IMR-90 (cell line): ENCODE data around the gene FOXK2. TPM values are rescaled to one million over a fixed set of nuclear protein-coding genes. Genes with fewer than 3 reads are reported as not detected.

Source experiments
- ATAC-seq: fragments of 200-7000 bp; cut with Tn5 transposase; 2 replicates; pipeline ENCODE4 v1.9.1; 2020; ENCODE audit warnings: low read depth, mild to moderate bottlenecking, moderate library complexity
- BruUV-seq: library from RNA; stranded (reverse); fragments of 400-500 nt; replicated peaks from 2 replicates; lab custom pipeline; 2021; lab: Mats Ljungman, UMichigan
- CTCF ChIA-PET: fragments of 300-600 bp; formaldehyde crosslinking; extraction: SDS; loops from one replicate; lab custom pipeline; 2021; ENCODE audit warnings: antibody characterized with exemption; lab: Yijun Ruan, JAX
- POLR2A ChIA-PET: fragments of 300-600 bp; sonication (Branson Sonifier 250); formaldehyde crosslinking; loops from one replicate; lab custom pipeline; 2022; ENCODE audit warnings: antibody characterized with exemption; ENCODE audit not compliant: unreplicated experiment; lab: Charles Lee
- DNase-seq: peaks from one replicate; pipeline ENCODE4 v3.0.0; 2013
- H2AFZ ChIP-seq: replicated peaks from 2 replicates; pipeline ENCODE3; 2013; ENCODE audit warnings: low read length, mild to moderate bottlenecking; ENCODE audit not compliant: poor library complexity
- H2AK5ac ChIP-seq: 2 replicates; pipeline ENCODE4 v1.6.1; 2013; ENCODE audit warnings: low read depth, low read length, inconsistent platforms
- H2AK9ac ChIP-seq: replicated peaks from 2 replicates; pipeline ENCODE3; 2013; ENCODE audit warnings: mild to moderate bottlenecking, low read depth, low read length, moderate library complexity; ENCODE audit not compliant: poor library complexity
- H2BK120ac ChIP-seq: 2 replicates; pipeline ENCODE4 v1.6.1; 2013; ENCODE audit warnings: low read depth, low read length, inconsistent platforms
- H2BK15ac ChIP-seq: 3 replicates; pipeline ENCODE4 v1.6.1; 2013; ENCODE audit warnings: low read depth, low read length, inconsistent platforms
- H2BK20ac ChIP-seq: 2 replicates; pipeline ENCODE4 v1.6.1; 2013; ENCODE audit warnings: low read depth, mild to moderate bottlenecking, inconsistent platforms, low read length, moderate library complexity
- H2BK5ac ChIP-seq: 2 replicates; pipeline ENCODE4 v1.6.1; 2013; ENCODE audit warnings: mild to moderate bottlenecking, low read depth, low read length, inconsistent platforms; ENCODE audit not compliant: poor library complexity, severe bottlenecking
- H3K14ac ChIP-seq: replicated peaks from 2 replicates; pipeline ENCODE4 v1.6.1; 2013; ENCODE audit warnings: low read depth, low read length, inconsistent platforms
- H3K18ac ChIP-seq: 2 replicates; pipeline ENCODE4 v1.6.1; 2013; ENCODE audit warnings: low read depth, low read length, control low read depth
- H3K23ac ChIP-seq: 2 replicates; pipeline ENCODE4 v1.6.1; 2013; ENCODE audit warnings: low read depth, low read length, inconsistent platforms
- H3K27ac ChIP-seq: 2 replicates; pipeline ENCODE4 v1.5.1; 2013; ENCODE audit warnings: mild to moderate bottlenecking, control low read depth, low read length; ENCODE audit not compliant: insufficient read depth
- H3K27me3 ChIP-seq: 2 replicates; pipeline ENCODE4 v1.6.1; 2013; ENCODE audit warnings: low read length; ENCODE audit not compliant: control insufficient read depth, insufficient read depth
- H3K36me3 ChIP-seq: 2 replicates; pipeline ENCODE4 v1.6.1; 2013; ENCODE audit warnings: low read length, mixed read lengths; ENCODE audit not compliant: control insufficient read depth, insufficient read depth
- H3K4ac ChIP-seq: 2 replicates; pipeline ENCODE4 v1.6.1; 2013; ENCODE audit warnings: low read depth, low read length, inconsistent platforms
- H3K4me1 ChIP-seq: 2 replicates; pipeline ENCODE4 v1.6.1; 2013; ENCODE audit warnings: low read length, mixed read lengths; ENCODE audit not compliant: control insufficient read depth, insufficient read depth
- H3K4me2 ChIP-seq: 2 replicates; pipeline ENCODE4 v1.6.1; 2013; ENCODE audit warnings: low read depth, mild to moderate bottlenecking, control low read depth, low read length, moderate library complexity
- H3K4me3 ChIP-seq: 2 replicates; pipeline ENCODE4 v1.5.1; 2013; ENCODE audit warnings: low read depth, mild to moderate bottlenecking, control low read depth, low read length, moderate library complexity; ENCODE audit not compliant: insufficient read depth
- H3K56ac ChIP-seq: 2 replicates; pipeline ENCODE4 v1.6.1; 2013; ENCODE audit warnings: low read length, inconsistent platforms; ENCODE audit not compliant: insufficient read depth; ENCODE audit errors: extremely low read depth
- H3K79me1 ChIP-seq, 2 experiments: 2 replicates each; pipeline ENCODE4 v1.6.1; 2013; ENCODE audit warnings: low read length in 2 of 2, inconsistent platforms in 1 of 2, low read depth in 1 of 2
- H3K9ac ChIP-seq: 2 replicates; pipeline ENCODE4 v1.6.1; 2013; ENCODE audit warnings: low read depth, low read length, control low read depth
- H3K9me1 ChIP-seq: 2 replicates; pipeline ENCODE4 v1.6.1; 2013; ENCODE audit warnings: low read length, inconsistent platforms; ENCODE audit not compliant: insufficient read depth
- H3K9me3 ChIP-seq: 2 replicates; pipeline ENCODE4 v1.6.1; 2013; ENCODE audit warnings: low read length; ENCODE audit not compliant: control insufficient read depth, insufficient read depth
- H4K20me1 ChIP-seq: 2 replicates; pipeline ENCODE4 v1.6.1; 2013; ENCODE audit warnings: low read length, inconsistent platforms; ENCODE audit not compliant: insufficient read depth
- H4K5ac ChIP-seq: 2 replicates; pipeline ENCODE4 v1.6.1; 2013; ENCODE audit warnings: mild to moderate bottlenecking, low read depth, low read length, control low read depth
- H4K8ac ChIP-seq, 2 experiments: 2 replicates each; pipeline ENCODE4 v1.6.1; 2013; ENCODE audit warnings: low read depth in 2 of 2, low read length in 2 of 2, control low read depth in 1 of 2, inconsistent platforms in 1 of 2
- H4K91ac ChIP-seq: 2 replicates; pipeline ENCODE4 v1.6.1; 2013; ENCODE audit warnings: low read depth, low read length, inconsistent platforms; ENCODE audit not compliant: insufficient read depth
- BHLHE40 ChIP-seq: fragments of 150-350 bp; IDR thresholded peaks from 2 replicates; pipeline ENCODE4 v1.6.1; 2016; ENCODE audit warnings: mild to moderate bottlenecking, low read depth, low read length
- CEBPB ChIP-seq: IDR thresholded peaks from 2 replicates; pipeline ENCODE4 v1.6.1; 2012; ENCODE audit warnings: low read depth, low read length, improper control_type of control experiment
- CHD1 ChIP-seq: IDR thresholded peaks from 2 replicates; pipeline ENCODE4 v1.6.1; 2012; ENCODE audit warnings: low read depth, low read length, improper control_type of control experiment
- CTCF ChIP-seq: conservative IDR thresholded peaks from 2 replicates; pipeline ENCODE4 v1.5.1; 2012; ENCODE audit warnings: mild to moderate bottlenecking, low read depth, low read length, improper control_type of control experiment
- ELK1 ChIP-seq: fragments of 150-350 bp; IDR thresholded peaks from 2 replicates; pipeline ENCODE4 v1.6.1; 2016; ENCODE audit warnings: low read depth, mild to moderate bottlenecking, low read length, moderate library complexity, borderline replicate concordance
- FOS ChIP-seq: fragments of 150-350 bp; IDR thresholded peaks from 2 replicates; pipeline ENCODE4 v1.6.1; 2016; ENCODE audit warnings: low read depth, low read length
- MAFK ChIP-seq: IDR thresholded peaks from 2 replicates; pipeline ENCODE4 v1.6.1; 2012; ENCODE audit warnings: low read depth, low read length, improper control_type of control experiment
- MAZ ChIP-seq: IDR thresholded peaks from 2 replicates; pipeline ENCODE4 v1.6.1; 2012; ENCODE audit warnings: low read depth, mild to moderate bottlenecking, low read length, improper control_type of control experiment, moderate library complexity, borderline replicate concordance
- MXI1 ChIP-seq: IDR thresholded peaks from 2 replicates; pipeline ENCODE4 v1.6.1; 2012; ENCODE audit warnings: low read depth, mild to moderate bottlenecking, low read length, moderate library complexity, borderline replicate concordance
- NFE2L2 ChIP-seq: fragments of 150-350 bp; IDR thresholded peaks from 2 replicates; pipeline ENCODE4 v1.6.1; 2016; ENCODE audit warnings: low read depth, mild to moderate bottlenecking, low read length
- POLR2A ChIP-seq: IDR thresholded peaks from 2 replicates; pipeline ENCODE4 v1.6.1; 2012; ENCODE audit warnings: mild to moderate bottlenecking, low read depth, low read length
- RAD21 ChIP-seq: IDR thresholded peaks from 2 replicates; pipeline ENCODE4 v1.6.1; 2012; ENCODE audit warnings: low read length, improper control_type of control experiment
- RCOR1 ChIP-seq: IDR thresholded peaks from 2 replicates; pipeline ENCODE4 v1.6.1; 2012; ENCODE audit warnings: mild to moderate bottlenecking, low read length, improper control_type of control experiment; ENCODE audit not compliant: insufficient replicate concordance
- RFX5 ChIP-seq: IDR thresholded peaks from 2 replicates; pipeline ENCODE4 v1.8.0; 2012; ENCODE audit warnings: low read depth, mild to moderate bottlenecking, low read length, moderate library complexity
- SMC3 ChIP-seq: fragments of 150-350 bp; IDR thresholded peaks from 2 replicates; pipeline ENCODE4 v1.6.1; 2016; ENCODE audit warnings: low read depth, mild to moderate bottlenecking, antibody characterized with exemption, low read length, moderate library complexity
- USF2 ChIP-seq: fragments of 150-350 bp; IDR thresholded peaks from 2 replicates; pipeline ENCODE4 v1.6.1; 2017; ENCODE audit warnings: mild to moderate bottlenecking, antibody characterized with exemption, low read length, low read depth
- WGBS, 2 experiments: methylation state at CpG; one replicate each; pipeline versions ENCODE4 v1.1.5 to v1.1.7; 2013; ENCODE audit warnings: missing lambda C conversion rate in 2 of 2; ENCODE audit not compliant: insufficient read length in 1 of 2; ENCODE audit errors: extremely low coverage in 2 of 2; 5-methylcytosine and 5-hydroxymethylcytosine counted together
- dilution Hi-C: fragments of 300-500 bp; cut with HindIII; formaldehyde crosslinking; loops from one replicate; pipeline ENCODE4 v1.14.3; 2018; ENCODE audit warnings: low sequenced_read_pairs; ENCODE audit not compliant: unreplicated experiment
- in situ Hi-C: fragments of 300-500 bp; cut with MboI; formaldehyde crosslinking; loops from 3 replicates; pipeline ENCODE4 v1.14.3; 2019; ENCODE audit warnings: low sequenced_read_pairs, inconsistent platforms, mixed read lengths
- intact Hi-C: fragments of 100-400 bp; cut with micrococcal nuclease; formaldehyde crosslinking; loops from 2 replicates; pipeline ENCODE4 v1.10.0; 2022
- polyA plus RNA-seq, 3 experiments: library from polyadenylated mRNA; depleted of rRNA; stranded (reverse); fragments of >200 nt; gene quantifications; 2 replicates each; pipeline ENCODE4 v1.2.3, GENCODE V29; 2012; ENCODE audit warnings: low replicate concordance in 1 of 3
- total RNA-seq: library from RNA; depleted of rRNA; stranded (reverse); fragments of >200 nt; gene quantifications from 2 replicates; pipeline ENCODE4 v1.2.3, GENCODE V29; 2012

The FOXK2 gene
- total and polyA plus RNA-seq, 2 of the 4 experiments (the other 2 are of a cell fraction), result 12.5 to 20.0 TPM

GRCh38 chr17:82605939-82606600 is 86.5 kb downstream of the FOXK2 start:
- Histone ChIP-seq H3K9ac (no peak overlapping the region), H3K18ac (no peak overlapping the region), H3K27me3 (no peaks in the 10 kb centered on the region), H3K4ac (no peak overlapping the region), H3K9me3 (no peaks in the 10 kb centered on the region), H2AK9ac (peak overlapping the region; percentile 26), H2BK120ac (no peak overlapping the region), H3K4me1 (peaks cover 5% of the 10 kb centered on the region), H4K91ac (no peak overlapping the region), H2BK15ac (no peak overlapping the region), H2BK20ac (no peak overlapping the region), H4K5ac (no peak overlapping the region), H4K8ac (no peak overlapping the region), H3K36me3 (peaks cover 49% of the 10 kb centered on the region), H3K79me1 (peaks cover 13 to 57% of the 10 kb centered on the region in 2 experiments), H3K56ac (no peak overlapping the region), H3K14ac (no peak overlapping the region), H2BK5ac (no peak overlapping the region), H3K27ac (no peak overlapping the region), H3K23ac (no peak overlapping the region), H3K4me2 (no peak overlapping the region), H2AFZ (no peak overlapping the region), H3K4me3 (no peak overlapping the region), H4K20me1 (peaks cover 4% of the 10 kb centered on the region), H3K9me1 (peaks cover 5% of the 10 kb centered on the region), H2AK5ac (no peak overlapping the region)
- intact Hi-C loops, result no loop called here
- dilution Hi-C loops, result no loop called here
- in situ Hi-C loops, result no loop called here
- TF ChIP-seq MAFK (no peak), MXI1 (no peak), SMC3 (no peak), FOS (no peak), RCOR1 (no peak), NFE2L2 (no peak), BHLHE40 (no peak), RAD21 (no peak), POLR2A (no peak), CTCF (no peak), RFX5 (no peak), USF2 (no peak), CEBPB (no peak), ELK1 (no peak), MAZ (no peak), CHD1 (no peak)
- CTCF ChIA-PET, result no interaction called here
- POLR2A ChIA-PET, result no interaction called here
- WGBS, 2 experiments, result 86% methylated on average over 14 of the region's 16 CpGs; no CpG with 5 or more reads in 1 of the 2 experiments
- ATAC-seq (no peak), DNase-seq (no peak)
- no TSS peak for BruUV-seq
